H1 (cell line): ENCODE measurements around the gene PRKN. TPM values are rescaled to one million over a fixed set of nuclear protein-coding genes. Genes with fewer than 3 reads are reported as not detected.

Source experiments
- CTCF ChIA-PET: fragments of 300-600 bp; sonication (Branson Sonifier 250); formaldehyde crosslinking; loops from one replicate; lab custom pipeline; 2021; ENCODE audit not compliant: partially characterized antibody; lab: Charles Lee
- POLR2A ChIA-PET: fragments of 300-600 bp; sonication (Branson Sonifier 250); formaldehyde crosslinking; loops from one replicate; lab custom pipeline; 2021; ENCODE audit warnings: inconsistent platforms; ENCODE audit not compliant: partially characterized antibody; lab: Charles Lee
- DNase-seq, 2 experiments: peaks; one replicate each; pipeline versions ENCODE4 v3.0.0 to v3.0.0-alpha.2; 2010 to 2022; ENCODE audit warnings: low spot score in 2 of 2, low read depth in 1 of 2, mixed read lengths in 1 of 2
- FAIRE-seq: peaks from 2 replicates; lab custom pipeline; 2011; peaks lifted over from hg19 to GRCh38; lab: Jason Lieb, UNC
- H2AFZ ChIP-seq: 2 replicates; pipeline ENCODE4 v1.8.1; 2012; ENCODE audit warnings: low read length, inconsistent platforms
- H2AK5ac ChIP-seq: 2 replicates; pipeline ENCODE4 v1.6.1; 2013; ENCODE audit warnings: low read depth, low read length
- H2BK120ac ChIP-seq: replicated peaks from 2 replicates; pipeline ENCODE3; 2013; ENCODE audit warnings: low read depth, low read length, inconsistent platforms
- H2BK12ac ChIP-seq: 2 replicates; pipeline ENCODE4 v1.6.1; 2013; ENCODE audit warnings: low read depth, low read length
- H2BK15ac ChIP-seq: 2 replicates; pipeline ENCODE4 v1.6.1; 2013; ENCODE audit warnings: low read length
- H2BK20ac ChIP-seq: 2 replicates; pipeline ENCODE4 v1.6.1; 2013; ENCODE audit warnings: low read length
- H2BK5ac ChIP-seq: 2 replicates; pipeline ENCODE4 v1.6.1; 2013; ENCODE audit warnings: low read depth, low read length
- H3K14ac ChIP-seq: 2 replicates; pipeline ENCODE4 v1.6.1; 2013; ENCODE audit warnings: inconsistent platforms; ENCODE audit not compliant: insufficient read length
- H3K18ac ChIP-seq: 2 replicates; pipeline ENCODE4 v1.6.1; 2013; ENCODE audit warnings: low read length; ENCODE audit errors: extremely low read depth
- H3K23ac ChIP-seq: 2 replicates; pipeline ENCODE4 v1.6.1; 2013; ENCODE audit warnings: inconsistent platforms; ENCODE audit not compliant: insufficient read length
- H3K23me2 ChIP-seq: 2 replicates; pipeline ENCODE4 v1.6.1; 2013; ENCODE audit warnings: low read depth, low read length
- H3K27ac ChIP-seq: 2 replicates; pipeline ENCODE4 v1.6.1; 2011; ENCODE audit warnings: low read depth, low read length, inconsistent platforms
- H3K27me3 ChIP-seq, 4 experiments: replicated peaks in 1 of 4; 1 replicate in 1 of 4; 2 replicates in 3 of 4; pipeline versions ENCODE4 v1.6.1 to v1.8.1; 2011 to 2013; ENCODE audit warnings: low read length in 3 of 4, mild to moderate bottlenecking in 3 of 4, inconsistent platforms in 2 of 4, mixed read lengths in 2 of 4, moderate library complexity in 1 of 4; ENCODE audit not compliant: control insufficient read depth in 3 of 4, insufficient read depth in 3 of 4; ENCODE audit errors: extremely low read depth in 1 of 4
- H3K36me3 ChIP-seq, 4 experiments: 2 replicates each; pipeline versions ENCODE4 v1.6.1 to v1.8.1; 2011 to 2013; ENCODE audit warnings: mild to moderate bottlenecking in 4 of 4, low read length in 3 of 4, moderate library complexity in 2 of 4, control low read depth in 1 of 4, inconsistent platforms in 1 of 4; ENCODE audit not compliant: insufficient read depth in 4 of 4, control insufficient read depth in 2 of 4
- H3K4ac ChIP-seq: replicated peaks from 2 replicates; pipeline ENCODE3; 2013; ENCODE audit warnings: low read length, low read depth, mixed read lengths, inconsistent platforms; ENCODE audit not compliant: insufficient read length
- H3K4me1 ChIP-seq, 4 experiments: replicated peaks in 1 of 4; 1 replicate in 1 of 4; 2 replicates in 3 of 4; pipeline versions ENCODE4 v1.6.1 to v1.8.1; 2011 to 2013; ENCODE audit warnings: low read length in 3 of 4, inconsistent platforms in 2 of 4, mixed read lengths in 1 of 4; ENCODE audit not compliant: insufficient read depth in 4 of 4, control insufficient read depth in 3 of 4
- H3K4me2 ChIP-seq, 2 experiments: 2 replicates each; pipeline versions ENCODE4 v1.6.1 to v1.8.1; 2011 to 2013; ENCODE audit warnings: low read depth in 2 of 2, low read length in 2 of 2, control low read depth in 1 of 2, inconsistent platforms in 1 of 2, mild to moderate bottlenecking in 1 of 2; ENCODE audit not compliant: insufficient read depth in 1 of 2
- H3K4me3 ChIP-seq, 4 experiments: fragments of 200-600, 300-600 bp in 1 of 4; sonication (generic), shearing (Covaris generic), sonication (Bioruptor Twin) in 1 of 4; 2 replicates each; pipeline versions ENCODE4 v1.5.1 to v1.8.1; 2011 to 2016; ENCODE audit warnings: low read length in 4 of 4, low read depth in 3 of 4, control low read depth in 2 of 4, inconsistent platforms in 2 of 4, mild to moderate bottlenecking in 2 of 4, mixed read lengths in 1 of 4, moderate library complexity in 1 of 4; ENCODE audit not compliant: insufficient read depth in 2 of 4; ENCODE audit errors: extremely low read depth in 1 of 4
- H3K56ac ChIP-seq: replicated peaks from 2 replicates; pipeline ENCODE3; 2013; ENCODE audit warnings: low read depth, mild to moderate bottlenecking, mixed read lengths, low read length, inconsistent platforms; ENCODE audit not compliant: insufficient read length
- H3K79me1 ChIP-seq: 2 replicates; pipeline ENCODE4 v1.6.1; 2013; ENCODE audit warnings: low read depth, low read length, control low read depth
- H3K79me2 ChIP-seq, 2 experiments: 2 replicates each; pipeline versions ENCODE4 v1.6.1 to v1.8.1; 2012 to 2013; ENCODE audit warnings: low read length in 2 of 2, mild to moderate bottlenecking in 2 of 2, inconsistent platforms in 1 of 2; ENCODE audit not compliant: insufficient read depth in 2 of 2, control insufficient read depth in 1 of 2
- H3K9ac ChIP-seq, 4 experiments: replicated peaks in 1 of 4; 1 replicate in 1 of 4; 2 replicates in 3 of 4; pipeline versions ENCODE4 v1.6.1 to v1.8.1; 2011 to 2013; ENCODE audit warnings: low read depth in 3 of 4, low read length in 3 of 4, control low read depth in 2 of 4, mild to moderate bottlenecking in 2 of 4, moderate library complexity in 2 of 4, inconsistent platforms in 1 of 4; ENCODE audit errors: extremely low read depth in 1 of 4
- H3K9me3 ChIP-seq, 2 experiments: 2 replicates each; pipeline versions ENCODE4 v1.6.1 to v1.8.1; 2012 to 2013; ENCODE audit warnings: mild to moderate bottlenecking in 2 of 2, moderate library complexity in 2 of 2, control low read depth in 1 of 2, inconsistent platforms in 1 of 2, low read depth in 1 of 2, low read length in 1 of 2, mixed read lengths in 1 of 2; ENCODE audit not compliant: insufficient read depth in 2 of 2
- H4K20me1 ChIP-seq, 2 experiments: replicated peaks in 1 of 2; 2 replicates each; pipeline versions ENCODE3 to v1.8.1; 2011 to 2013; ENCODE audit warnings: inconsistent platforms in 2 of 2, low read length in 2 of 2, mild to moderate bottlenecking in 1 of 2; ENCODE audit not compliant: insufficient read depth in 2 of 2, control insufficient read depth in 1 of 2
- H4K5ac ChIP-seq: 2 replicates; pipeline ENCODE4 v1.6.1; 2013; ENCODE audit warnings: low read length, low read depth, mixed read lengths, inconsistent platforms; ENCODE audit not compliant: insufficient read length
- H4K8ac ChIP-seq: 2 replicates; pipeline ENCODE4 v1.8.0; 2013; ENCODE audit warnings: mild to moderate bottlenecking, moderate library complexity, low read length, inconsistent platforms; ENCODE audit not compliant: insufficient read depth; ENCODE audit errors: extremely low read depth
- H4K91ac ChIP-seq: replicated peaks from 2 replicates; pipeline ENCODE3; 2013; ENCODE audit warnings: low read length, mixed read lengths, inconsistent platforms; ENCODE audit not compliant: insufficient read length
- ASH2L ChIP-seq: fragments of 200-600, 300-600 bp; sonication (generic); IDR thresholded peaks from one replicate; pipeline ENCODE4 v1.7.1; 2017; ENCODE audit warnings: low read length
- BACH1 ChIP-seq: IDR thresholded peaks from 2 replicates; pipeline ENCODE4 v1.6.1; 2012; ENCODE audit warnings: low read length, improper control_type of control experiment
- EP300 ChIP-seq, 2 experiments: IDR thresholded peaks; 1 replicate in 1 of 2; 2 replicates in 1 of 2; pipeline ENCODE4 v1.6.1; 2011 to 2012; ENCODE audit warnings: low read depth in 2 of 2, low read length in 2 of 2, mild to moderate bottlenecking in 2 of 2, borderline replicate concordance in 1 of 2, inconsistent platforms in 1 of 2, moderate library complexity in 1 of 2
- GTF2F1 ChIP-seq: IDR thresholded peaks from 2 replicates; pipeline ENCODE4 v1.6.1; 2012; ENCODE audit warnings: low read depth, low read length, improper control_type of control experiment, borderline replicate concordance
- HDAC6 ChIP-seq: IDR thresholded peaks from one replicate; pipeline ENCODE4 v1.7.1; 2012; ENCODE audit warnings: low read depth, mild to moderate bottlenecking, inconsistent platforms, low read length, moderate library complexity
- JUND ChIP-seq: IDR thresholded peaks from 2 replicates; pipeline ENCODE4 v1.6.1; 2011; ENCODE audit warnings: mild to moderate bottlenecking, improper control_type of control experiment, low read length
- KDM4A ChIP-seq: IDR thresholded peaks from one replicate; pipeline ENCODE4 v1.7.1; 2012; ENCODE audit warnings: low read depth, mild to moderate bottlenecking, moderate library complexity, low read length, inconsistent platforms; ENCODE audit not compliant: severe bottlenecking
- KDM5A ChIP-seq: fragments of 200-600 bp; IDR thresholded peaks from 2 replicates; pipeline ENCODE4 v1.7.1; 2012; ENCODE audit warnings: mild to moderate bottlenecking, low read length, inconsistent platforms, mixed read lengths
- MAFK ChIP-seq: IDR thresholded peaks from 2 replicates; pipeline ENCODE4 v1.6.1; 2012; ENCODE audit warnings: low read depth, mild to moderate bottlenecking, improper control_type of control experiment, low read length
- NRF1 ChIP-seq: IDR thresholded peaks from 2 replicates; pipeline ENCODE4 v1.6.1; 2011; ENCODE audit warnings: mild to moderate bottlenecking, low read depth, low read length, improper control_type of control experiment
- PHF8 ChIP-seq: fragments of 200-600 bp; sonication (generic); conservative IDR thresholded peaks from 2 replicates; pipeline ENCODE4 v1.7.1; 2012; ENCODE audit warnings: low read depth, mild to moderate bottlenecking, inconsistent platforms, low read length, moderate library complexity
- POLR2A ChIP-seq, 2 experiments: IDR thresholded peaks; 1 replicate in 1 of 2; 2 replicates in 1 of 2; pipeline ENCODE4 v1.6.1; 2011; ENCODE audit warnings: low read depth in 2 of 2, low read length in 2 of 2, mild to moderate bottlenecking in 2 of 2; ENCODE audit errors: control extremely low read depth in 1 of 2
- SAP30 ChIP-seq: fragments of 300-600 bp; sonication (generic); IDR thresholded peaks from 2 replicates; pipeline ENCODE4 v1.7.1; 2012; ENCODE audit warnings: low read length, moderate library complexity, mild to moderate bottlenecking, inconsistent platforms; ENCODE audit not compliant: insufficient read depth, insufficient replicate concordance
- SIRT6 ChIP-seq: IDR thresholded peaks from one replicate; pipeline ENCODE4 v1.7.1; 2012; ENCODE audit warnings: low read length, inconsistent platforms
- ZNF274 ChIP-seq: IDR thresholded peaks from 2 replicates; pipeline ENCODE4 v1.7.0; 2012; ENCODE audit warnings: low read length, borderline replicate concordance; ENCODE audit errors: extremely low read depth
- WGBS, 2 experiments: shearing (Covaris generic) in 1 of 2; methylation state at CpG; one replicate each; pipeline versions ENCODE4 v1.1.6 to v1.1.7; 2013 to 2015; ENCODE audit warnings: low lambda C conversion rate in 2 of 2, mixed read lengths in 2 of 2, inconsistent platforms in 1 of 2, low coverage in 1 of 2, missing lambda C conversion rate in 1 of 2; ENCODE audit not compliant: insufficient replicate concordance in 2 of 2, insufficient coverage in 1 of 2, insufficient read length in 1 of 2; ENCODE audit errors: extremely low coverage in 1 of 2, missing lambda C conversion rate in 1 of 2; 5-methylcytosine and 5-hydroxymethylcytosine counted together
- polyA plus RNA-seq, 7 experiments: library from polyadenylated mRNA; depleted of rRNA in 3 of 7; stranded (reverse) in 5 of 7; unstranded in 2 of 7; fragments of >200 nt in 5 of 7; fragments of 200-250 nt in 2 of 7; gene quantifications; 1 replicate in 5 of 7; 2 replicates in 1 of 7; 4 replicates in 1 of 7; pipeline versions ENCODE4 v1.2.1 to v1.2.3, GENCODE V29; 2011 to 2013; ENCODE audit warnings: missing spikeins in 2 of 7, mixed read lengths in 2 of 7
- total RNA-seq: library from RNA; stranded (reverse); fragmentation: NEBNext Ultra II Directional; extraction: Animal tissue kit (Norgen Biotek cat#: 25700); gene quantifications from 2 replicates; pipeline ENCODE4 v1.2.1, GENCODE V29; 2021

Gene PRKN
- total and polyA plus RNA-seq, 2 of the 8 experiments (the other 6 are each of a cell fraction or from before 2014, with no cell fraction given): 0.13 to 0.29 TPM

- Histone ChIP-seq H3K27ac (no peak overlapping the region), H3K36me3 (no peaks in the 10 kb centered on the region), H3K4me3 (no peak overlapping the region), H3K9me3 (no peaks in the 10 kb centered on the region), H4K5ac (no peak overlapping the region), H3K23ac (no peak overlapping the region), H3K79me1 (no peaks in the 10 kb centered on the region), H2AK5ac (no peak overlapping the region), H4K8ac (no peak overlapping the region), H2BK5ac (no peak overlapping the region), H4K91ac (no peak overlapping the region), H2AFZ (no peak overlapping the region), H3K14ac (no peak overlapping the region), H2BK15ac (no peak overlapping the region), H2BK12ac (no peak overlapping the region), H3K56ac (no peak overlapping the region), H3K4me2 (no peak overlapping the region), H3K23me2 (no peaks in the 10 kb centered on the region), H4K20me1 (no peaks in the 10 kb centered on the region), H3K18ac (no peak overlapping the region), H2BK120ac (no peak overlapping the region), H2BK20ac (no peak overlapping the region), H3K4ac (no peak overlapping the region), H3K9ac (no peak overlapping the region), H3K79me2 (no peaks in the 10 kb centered on the region), H3K4me1 (no peaks in the 10 kb centered on the region; a peak in 1 of 7 replicates), H3K27me3 (no peaks in the 10 kb centered on the region)
- ChIA-PET POLR2A (no interaction called here), CTCF (interaction anchor here (0.7 to 1.0 kb wide), 2 partner anchors 9 to 15 kb away, joined by 3 read pairs; no protein-coding TSS in a partner anchor)
- DNase-seq (no peak), FAIRE-seq (no peak)
- 86% methylated on average over 15 of the region's 15 CpGs; no CpG with 5 or more reads in 1 of the 2 experiments for WGBS, 2 experiments
- TF ChIP-seq NRF1 (no peak), JUND (no peak), ASH2L (no peak), KDM5A (no peak), PHF8 (no peak), GTF2F1 (no peak), POLR2A (IDR thresholded peaks at IDR 0.05; ENCODE audit: control extremely low read depth in 1 of 2, low read depth in 2 of 2, low read length in 2 of 2) (no peak), HDAC6 (no peak), SAP30 (no peak), KDM4A (no peak), EP300 (IDR thresholded peaks at IDR 0.05; ENCODE audit: borderline replicate concordance in 1 of 2, low read depth in 2 of 2, low read length in 2 of 2) (no peak), ZNF274 (no peak), BACH1 (no peak), MAFK (no peak), SIRT6 (no peak)
Observed at GRCh38 chr6:161882196-161882765, 845.3 kb downstream of the PRKN start.
